HG02973 (cell line): ENCODE data around the gene TMED10.
"Not testable (repeated sequence)": the region's sequence is repeated elsewhere in the genome, so short reads cannot be mapped to it uniquely, and the experiment has no call there.

Experiments used
- ATAC-seq: cut with Tn5 transposase; IDR thresholded peaks from one replicate; pipeline ENCODE4 v1.9.1; 2021; ENCODE audit warnings: moderate library complexity; ENCODE audit not compliant: unreplicated experiment

TMED10 gene

GRCh38 chr14:75132382-75133086 lies 43.9 kb downstream of the TMED10 start:
- ATAC-seq = no peak

GRCh38 chr14:75128596-75128990 lies 47.8 kb downstream of the TMED10 start:
- no peak for ATAC-seq

GRCh38 chr14:75127903-75128595 lies 48.4 kb downstream of the TMED10 start:
- ATAC-seq = no peak

GRCh38 chr14:75127474-75127820 lies 49.0 kb downstream of the TMED10 start:
- ATAC-seq = not testable (repeated sequence)

- peak; percentile 75 for ATAC-seq
These were observed 49.5 kb downstream of the TMED10 start, which contains the start of gene NEK9 for GRCh38 chr14:75126679-75127473. Gene NEK9, minus strand, starts transcription at chr14:75127048. Its CDS starts 127 bp downstream, at chr14:75126921.

- no peak for ATAC-seq
These were observed 50.3 kb downstream of the TMED10 start for GRCh38 chr14:75126121-75126544.

GRCh38 chr14:75125617-75126016 lies 50.8 kb downstream of the TMED10 start:
- no peak for ATAC-seq

GRCh38 chr14:75123991-75124390 lies 52.4 kb downstream of the TMED10 start:
- no peak for ATAC-seq

- ATAC-seq = no peak
These were observed 54.9 kb downstream of the TMED10 start for GRCh38 chr14:75121552-75121951.

GRCh38 chr14:75120541-75121291 lies 55.7 kb downstream of the TMED10 start:
- no peak for ATAC-seq

- no peak for ATAC-seq
These were observed 57.4 kb downstream of the TMED10 start for GRCh38 chr14:75119056-75119455.

GRCh38 chr14:75113932-75114539 lies 62.4 kb downstream of the TMED10 start:
- ATAC-seq = no peak

- ATAC-seq = no peak
These were observed 66.5 kb downstream of the TMED10 start for GRCh38 chr14:75109877-75110276.

GRCh38 chr14:75107186-75107585 lies 69.2 kb downstream of the TMED10 start:
- ATAC-seq = no peak

GRCh38 chr14:75101491-75101890 lies 74.9 kb downstream of the TMED10 start:
- no peak for ATAC-seq

GRCh38 chr14:75098682-75099081 lies 77.7 kb downstream of the TMED10 start:
- no peak for ATAC-seq

- ATAC-seq = no peak
These were observed 78.2 kb downstream of the TMED10 start for GRCh38 chr14:75098212-75098611.

GRCh38 chr14:75096959-75097358 lies 79.5 kb downstream of the TMED10 start:
- ATAC-seq = no peak

- ATAC-seq = no peak
These were observed 80.7 kb downstream of the TMED10 start for GRCh38 chr14:75095690-75096089.

GRCh38 chr14:75094896-75095295 lies 81.5 kb downstream of the TMED10 start:
- no peak for ATAC-seq

GRCh38 chr14:75092698-75093097 lies 83.7 kb downstream of the TMED10 start:
- no peak for ATAC-seq
